Measurements from ENCODE around the gene ATAD1.
"Not testable (repeated sequence)": the region's sequence is repeated elsewhere in the genome, so short reads cannot be mapped to it uniquely, and the experiment has no call there.

The ATAD1 gene

DNA sequence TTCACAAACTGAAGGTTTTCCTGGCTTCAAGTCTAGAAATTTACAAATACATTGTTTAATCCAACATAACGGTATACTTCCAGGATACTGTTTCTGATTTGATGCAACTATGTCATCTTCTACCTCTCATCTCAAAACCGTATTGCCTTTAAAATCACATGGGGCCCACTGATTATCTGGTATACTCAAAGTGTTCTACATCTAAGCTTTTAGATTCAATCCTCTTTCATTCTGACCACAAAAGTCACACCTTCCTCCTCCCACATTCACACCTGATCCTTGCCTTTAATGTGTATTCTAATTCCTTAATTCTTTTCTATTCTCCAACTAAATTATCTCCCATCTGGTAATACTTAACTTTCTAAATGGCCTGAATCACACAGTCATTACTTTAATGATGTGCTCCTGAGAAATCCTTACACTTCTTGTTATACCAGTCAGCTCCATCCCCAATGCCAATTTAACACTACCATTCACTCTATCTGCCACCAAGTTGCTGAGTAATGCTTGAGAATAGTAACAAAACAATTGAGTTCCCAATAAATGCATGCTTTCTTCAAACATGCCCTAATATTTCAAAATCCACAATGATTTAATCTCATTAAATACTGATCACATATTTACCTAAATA lies 13.0 kb downstream of the ATAD1 start:
- DNase-seq (ENCODE audit: low spot score): no peak
- TF ChIP-seq, protein P1, sequence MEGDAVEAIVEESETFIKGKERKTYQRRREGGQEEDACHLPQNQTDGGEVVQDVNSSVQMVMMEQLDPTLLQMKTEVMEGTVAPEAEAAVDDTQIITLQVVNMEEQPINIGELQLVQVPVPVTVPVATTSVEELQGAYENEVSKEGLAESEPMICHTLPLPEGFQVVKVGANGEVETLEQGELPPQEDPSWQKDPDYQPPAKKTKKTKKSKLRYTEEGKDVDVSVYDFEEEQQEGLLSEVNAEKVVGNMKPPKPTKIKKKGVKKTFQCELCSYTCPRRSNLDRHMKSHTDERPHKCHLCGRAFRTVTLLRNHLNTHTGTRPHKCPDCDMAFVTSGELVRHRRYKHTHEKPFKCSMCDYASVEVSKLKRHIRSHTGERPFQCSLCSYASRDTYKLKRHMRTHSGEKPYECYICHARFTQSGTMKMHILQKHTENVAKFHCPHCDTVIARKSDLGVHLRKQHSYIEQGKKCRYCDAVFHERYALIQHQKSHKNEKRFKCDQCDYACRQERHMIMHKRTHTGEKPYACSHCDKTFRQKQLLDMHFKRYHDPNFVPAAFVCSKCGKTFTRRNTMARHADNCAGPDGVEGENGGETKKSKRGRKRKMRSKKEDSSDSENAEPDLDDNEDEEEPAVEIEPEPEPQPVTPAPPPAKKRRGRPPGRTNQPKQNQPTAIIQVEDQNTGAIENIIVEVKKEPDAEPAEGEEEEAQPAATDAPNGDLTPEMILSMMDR (IDR thresholded peaks at IDR 0.05; ENCODE audit: extremely low read depth, missing control alignments): no peak

DNA sequence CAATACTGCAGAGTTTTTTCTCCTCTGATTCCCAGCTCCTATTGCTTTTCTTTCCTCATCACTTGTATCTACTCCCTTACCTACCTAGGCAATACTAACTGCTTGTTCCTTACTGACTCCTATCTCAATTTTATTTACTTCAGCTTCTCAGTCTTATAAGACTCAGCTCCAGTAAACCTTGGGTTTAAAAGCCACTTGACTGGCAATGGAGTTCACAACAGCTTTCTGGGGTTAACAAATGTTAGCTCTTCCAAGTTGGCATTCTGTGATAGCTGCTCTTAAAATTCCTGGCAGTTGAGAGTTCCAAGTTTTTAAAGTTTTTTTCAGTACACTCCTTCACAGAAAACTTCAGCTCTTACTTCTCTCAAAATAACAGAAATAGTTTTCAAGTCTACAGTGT lies 14.2 kb downstream of the ATAD1 start:
- TF ChIP-seq, protein P1 (IDR thresholded peaks at IDR 0.05; ENCODE audit: extremely low read depth, missing control alignments): no peak

DNA sequence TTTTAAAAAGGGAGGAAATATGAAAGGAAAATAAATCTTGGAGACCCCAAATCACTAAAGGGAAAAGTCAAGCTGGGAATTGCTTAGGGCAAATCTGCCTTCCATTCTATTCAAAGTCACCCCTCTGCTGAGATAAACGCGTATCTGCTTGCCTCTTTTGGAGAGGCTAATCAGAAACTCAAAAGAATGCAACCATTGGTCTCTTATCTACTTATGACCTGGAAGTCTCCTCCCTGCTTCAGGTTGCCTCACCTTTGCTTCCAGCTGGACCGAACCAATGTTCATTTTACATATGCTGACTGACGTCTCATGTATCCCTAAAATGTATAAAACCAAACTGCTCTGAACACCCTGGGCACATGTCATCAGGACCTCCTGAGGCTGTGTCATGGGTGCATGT lies 14.7 kb downstream of the ATAD1 start:
- DNase-seq (ENCODE audit: low spot score): no peak
- TF ChIP-seq, protein P1 (IDR thresholded peaks at IDR 0.05; ENCODE audit: extremely low read depth, missing control alignments): no peak

More for the DNA sequence above, 14.2 kb downstream of the ATAD1 start:
- no peak for DNase-seq (ENCODE audit: low spot score)

DNA sequence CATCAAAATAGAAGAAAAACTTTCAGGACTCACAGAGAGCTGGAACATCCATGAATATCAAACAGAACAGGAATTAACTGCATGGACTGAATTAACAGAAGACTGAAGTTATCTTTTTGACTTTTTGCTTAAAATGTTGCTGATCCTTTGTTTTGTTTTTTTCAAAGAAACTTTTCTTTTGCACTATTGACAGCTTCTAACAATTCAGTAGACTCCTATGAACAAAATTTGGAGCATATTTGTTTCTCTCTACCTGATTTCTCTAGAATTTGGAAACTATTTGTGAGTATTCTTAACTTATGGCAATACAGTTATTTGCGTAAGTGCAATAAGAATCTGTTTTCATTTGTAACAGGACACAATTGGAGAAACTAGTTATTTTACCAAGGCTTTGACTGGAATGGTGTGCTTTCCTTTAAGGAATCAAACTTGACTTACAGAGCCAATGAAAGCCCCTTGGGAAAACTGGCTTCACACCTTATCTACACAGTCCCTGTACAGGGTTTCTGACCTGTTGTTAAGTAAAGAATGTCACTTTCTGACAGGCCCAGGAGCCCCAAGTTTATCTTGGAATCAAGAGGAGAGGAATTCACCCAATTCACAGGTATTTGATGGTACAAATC lies 16.1 kb downstream of the ATAD1 start:
- not testable (repeated sequence) for DNase-seq (ENCODE audit: low spot score)

DNA sequence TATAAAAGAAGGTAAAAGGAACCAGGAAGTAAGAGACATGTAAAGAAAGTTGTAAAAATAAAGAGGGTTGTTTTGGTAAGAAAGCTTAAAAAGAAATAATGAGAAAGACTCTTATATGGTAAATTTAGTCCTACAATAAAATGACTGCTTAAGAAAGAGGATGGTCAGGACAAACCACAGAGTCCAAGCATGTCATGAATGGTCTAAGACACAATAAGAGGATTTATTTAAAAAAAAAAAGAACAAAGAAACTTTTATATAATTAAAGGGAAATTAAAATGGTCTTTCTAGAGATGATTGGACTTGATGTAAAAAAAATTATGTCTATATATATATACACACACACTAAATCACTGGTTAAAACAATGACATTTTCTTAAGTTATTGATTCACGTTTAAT lies 18.2 kb downstream of the ATAD1 start:
- TF ChIP-seq, protein P1 (IDR thresholded peaks at IDR 0.05; ENCODE audit: extremely low read depth, missing control alignments): no peak
- DNase-seq (ENCODE audit: low spot score): no peak

DNA sequence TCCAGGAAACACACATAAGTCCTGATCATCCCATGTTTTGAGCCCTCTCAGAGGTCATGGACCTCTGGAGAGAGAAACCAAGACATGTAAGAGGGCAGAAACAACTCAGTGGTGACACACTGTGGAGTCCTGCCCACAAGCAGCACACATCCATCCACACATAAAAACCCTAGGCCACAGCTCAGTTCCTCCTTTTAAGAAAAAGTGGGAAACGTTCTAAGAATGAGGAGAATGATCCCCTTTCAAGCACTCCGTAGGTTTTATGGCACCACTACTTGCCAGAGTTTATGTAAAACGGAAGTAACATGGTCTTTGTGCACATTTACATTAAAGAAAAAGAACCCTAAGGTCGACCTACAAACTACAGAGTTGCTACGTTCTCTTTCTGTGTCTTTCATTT lies 19.9 kb downstream of the ATAD1 start:
- no peak for DNase-seq (ENCODE audit: low spot score)
- TF ChIP-seq, protein P1 (IDR thresholded peaks at IDR 0.05; ENCODE audit: extremely low read depth, missing control alignments): no peak

DNA sequence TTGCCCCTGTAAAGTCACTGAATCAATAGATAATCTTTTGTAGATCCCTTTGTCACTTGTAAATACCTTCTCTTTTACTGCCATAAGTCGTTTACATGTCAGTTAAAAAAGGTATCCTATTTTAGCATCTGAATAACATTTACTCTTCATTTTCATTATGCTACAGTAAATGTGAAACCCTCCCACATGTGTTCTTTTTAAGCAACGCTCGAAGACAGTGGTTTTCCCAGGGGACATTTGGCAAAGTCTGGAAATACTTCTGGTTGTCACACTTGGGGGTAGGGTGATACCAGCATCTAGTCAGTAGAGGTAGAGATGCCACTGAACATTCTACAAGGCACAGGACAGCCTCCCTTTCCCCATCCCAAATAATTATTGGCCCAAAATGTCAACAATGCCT lies 23.7 kb downstream of the ATAD1 start:
- DNase-seq (ENCODE audit: low spot score): peak; percentile 25
- TF ChIP-seq, protein P1 (IDR thresholded peaks at IDR 0.05; ENCODE audit: extremely low read depth, missing control alignments): no peak

DNA sequence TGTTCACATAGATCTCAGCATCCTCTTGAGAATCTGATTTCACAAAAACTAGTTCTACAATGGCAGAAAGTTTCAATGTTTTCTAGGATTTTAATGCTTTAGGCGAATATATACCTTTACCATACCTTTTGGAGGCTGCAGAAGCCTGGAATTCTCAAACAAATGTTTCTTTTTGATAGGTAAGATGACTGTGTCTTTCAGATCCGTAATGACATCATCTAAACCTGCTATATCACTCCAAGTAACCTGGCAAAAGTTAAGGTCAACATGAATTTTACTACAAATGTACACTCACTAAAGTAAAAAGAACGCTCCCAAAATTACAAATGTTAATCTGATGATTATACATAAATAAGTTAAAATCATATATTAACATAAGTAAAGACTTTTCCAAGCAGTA lies 27.8 kb downstream of the ATAD1 start:
- TF ChIP-seq, protein P1 (IDR thresholded peaks at IDR 0.05; ENCODE audit: extremely low read depth, missing control alignments): no peak
- no peak for DNase-seq (ENCODE audit: low spot score)
